NCI-H446 (cell line): Measurements from ENCODE around the gene IL7R.

Source experiments
- DNase-seq, 2 experiments: peaks; one replicate each; lab custom pipeline; 2025; lab: John Stamatoyannopoulos, UW

Gene IL7R

GRCh38 chr5:35856765-35857351 lies at the start of gene IL7R:
Gene IL7R (plus strand): TSS chr5:35856891. CDS start chr5:35856978, 87 bp downstream.
- DNase-seq: no peak

DNA sequence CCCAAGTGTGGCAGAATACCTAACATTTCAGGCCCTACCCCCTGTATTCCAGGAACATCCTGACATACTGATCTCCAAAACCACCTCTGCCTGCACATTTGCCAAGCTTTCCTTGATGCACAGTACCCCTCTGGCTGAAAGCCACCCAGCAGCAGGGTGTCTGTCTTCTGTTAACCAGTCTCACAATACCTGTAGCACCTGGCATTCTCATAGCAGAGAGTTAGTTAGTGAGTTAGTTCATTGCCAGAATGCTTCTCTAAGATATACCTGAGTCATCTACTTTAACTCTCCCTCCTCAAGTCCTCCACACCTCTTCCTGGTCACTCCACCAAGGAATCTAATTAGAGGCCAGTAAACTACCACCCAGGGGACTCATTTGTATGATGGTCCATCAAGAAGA lies 46.1 kb upstream of the IL7R start:
- DNase-seq: no peak

- DNase-seq: no peak
Measured at GRCh38 chr5:35811108-35811741, 45.5 kb upstream of the IL7R start.

- no peak for DNase-seq
Measured at GRCh38 chr5:35813521-35813920, 43.2 kb upstream of the IL7R start.

GRCh38 chr5:35815089-35815936 lies 41.4 kb upstream of the IL7R start:
- DNase-seq: peak; percentile 12 to 62

DNA sequence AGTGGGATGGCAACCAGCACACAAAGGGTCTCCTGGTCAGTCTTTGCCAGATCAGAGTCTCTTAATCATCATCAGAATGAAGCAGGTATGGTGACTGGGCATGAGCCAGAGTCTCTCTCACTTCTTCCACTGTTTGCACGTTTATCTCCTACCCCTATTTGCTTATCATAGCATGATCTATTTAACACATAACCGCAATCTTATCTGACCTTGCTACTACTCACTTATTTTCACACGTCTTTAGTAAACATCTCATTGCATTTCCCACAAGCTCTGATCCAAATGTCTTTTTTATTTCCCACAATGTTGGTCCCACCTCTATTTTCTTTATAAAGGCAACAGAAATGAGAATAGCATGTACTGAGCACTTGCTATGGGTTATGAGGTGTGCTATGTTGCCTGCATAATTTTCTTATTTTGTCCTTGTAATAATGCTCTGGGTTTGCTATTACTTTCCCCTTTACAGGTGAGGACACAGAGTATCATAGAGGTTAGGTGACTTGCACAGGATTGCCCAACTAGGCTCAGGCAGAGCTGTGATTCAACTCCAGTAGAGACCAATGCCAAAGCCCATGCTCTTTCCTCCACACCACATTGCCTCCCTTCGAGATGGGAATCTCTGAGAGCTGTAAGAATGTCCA lies 39.7 kb upstream of the IL7R start:
- no peak for DNase-seq

DNA sequence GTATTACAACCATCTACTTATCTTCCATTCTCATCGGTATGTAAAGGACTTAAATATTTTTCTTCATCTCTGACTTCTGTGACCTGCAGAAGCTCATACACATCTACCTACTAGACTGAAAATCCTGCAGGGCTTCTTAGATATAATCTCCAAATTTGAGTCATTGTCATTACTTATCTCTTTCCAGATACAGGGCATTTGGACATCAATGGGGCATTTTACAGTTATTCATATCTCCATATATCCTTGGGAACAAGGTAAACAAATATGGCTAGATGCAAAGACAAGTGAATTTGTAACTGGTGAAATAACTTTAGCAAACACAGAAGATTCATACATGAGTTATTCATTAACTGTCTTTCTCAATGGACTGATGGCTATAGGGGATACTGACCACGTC lies 37.7 kb upstream of the IL7R start:
- no peak for DNase-seq

DNA sequence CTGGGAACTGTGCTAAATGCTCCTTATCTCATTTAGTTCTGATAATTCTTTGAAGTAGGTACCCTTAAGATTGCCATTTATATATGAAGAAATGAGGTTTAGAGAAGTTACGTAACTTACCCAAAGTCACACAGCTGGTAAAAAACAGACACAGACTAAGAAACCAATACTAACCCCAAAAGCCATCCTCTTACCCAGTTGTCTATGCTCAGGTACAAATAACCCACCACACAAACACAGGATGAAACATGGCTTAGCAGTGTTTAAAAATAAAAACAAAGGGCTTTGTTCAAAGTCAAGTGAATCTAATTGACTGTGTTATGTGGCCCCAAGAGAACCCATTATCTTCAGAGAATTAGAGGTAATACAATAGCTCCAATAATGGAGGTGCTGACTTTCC lies 37.0 kb upstream of the IL7R start:
- DNase-seq: no peak

- no peak for DNase-seq
Measured at GRCh38 chr5:35820735-35821134, 36.0 kb upstream of the IL7R start.

DNA sequence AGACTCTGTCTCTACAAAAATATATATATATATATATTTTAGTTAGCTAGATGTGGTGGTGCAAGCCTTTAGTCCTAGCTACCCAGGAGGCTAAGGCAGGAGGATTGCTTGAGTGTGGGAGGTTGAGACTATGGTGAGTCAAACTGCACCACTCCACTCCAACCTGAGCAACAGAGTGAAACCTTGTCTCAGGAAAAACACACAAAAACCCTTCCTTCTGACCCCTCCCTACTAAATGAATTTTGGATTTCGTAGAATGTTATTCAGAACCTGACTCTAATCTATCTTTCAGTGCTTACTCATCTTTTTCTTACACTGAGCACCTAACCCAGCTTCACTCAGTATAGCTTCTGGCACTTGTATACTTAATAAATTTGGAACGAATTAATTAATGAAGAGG lies 35.2 kb upstream of the IL7R start:
- no peak for DNase-seq

DNA sequence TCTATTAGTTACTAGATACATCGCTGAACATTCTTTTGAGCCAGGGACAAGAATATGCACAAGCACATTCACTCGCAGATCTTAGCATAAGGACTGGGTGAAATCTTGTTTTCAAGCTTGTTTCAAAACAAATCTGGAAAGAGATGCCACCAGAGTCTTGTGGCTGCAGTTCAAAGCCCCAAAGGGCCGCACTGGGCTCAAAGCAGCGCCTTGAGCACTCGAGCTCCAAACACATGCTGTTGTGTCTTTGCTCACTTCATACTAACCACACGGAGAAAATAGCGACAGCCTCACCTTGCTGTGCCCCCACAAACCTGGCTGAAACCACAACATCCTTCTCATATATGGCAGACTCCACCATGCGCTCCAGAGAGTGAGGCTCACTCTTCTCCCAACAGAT lies 34.2 kb upstream of the IL7R start:
- no peak for DNase-seq

GRCh38 chr5:35823347-35824098 lies 33.2 kb upstream of the IL7R start:
- no peak for DNase-seq

GRCh38 chr5:35826056-35826455 lies 30.6 kb upstream of the IL7R start:
- DNase-seq: no peak

GRCh38 chr5:35826554-35826953 lies 30.1 kb upstream of the IL7R start:
- no peak for DNase-seq

- DNase-seq: no peak
Measured at GRCh38 chr5:35828082-35828598, 28.6 kb upstream of the IL7R start.

DNA sequence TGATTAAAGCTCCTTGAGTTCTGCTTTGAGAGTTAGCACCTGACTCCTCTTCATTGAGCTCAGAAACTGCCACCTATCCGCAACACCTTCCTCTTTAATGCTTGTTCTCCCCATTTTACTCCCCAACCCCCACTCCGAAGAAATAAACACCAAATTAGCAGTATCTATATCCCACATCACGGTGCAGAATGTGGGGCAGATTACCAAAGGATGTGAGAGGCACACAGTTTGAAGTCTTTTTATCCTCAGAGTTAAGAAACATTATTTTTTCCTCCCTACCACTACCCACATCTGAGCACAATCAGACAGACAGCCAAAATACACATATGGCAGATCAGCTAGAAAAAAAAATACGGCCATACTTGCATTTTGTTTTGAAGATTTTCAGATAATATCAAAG lies 26.1 kb upstream of the IL7R start:
- no peak for DNase-seq

GRCh38 chr5:35832762-35833161 lies 23.9 kb upstream of the IL7R start:
- DNase-seq: no peak

DNA sequence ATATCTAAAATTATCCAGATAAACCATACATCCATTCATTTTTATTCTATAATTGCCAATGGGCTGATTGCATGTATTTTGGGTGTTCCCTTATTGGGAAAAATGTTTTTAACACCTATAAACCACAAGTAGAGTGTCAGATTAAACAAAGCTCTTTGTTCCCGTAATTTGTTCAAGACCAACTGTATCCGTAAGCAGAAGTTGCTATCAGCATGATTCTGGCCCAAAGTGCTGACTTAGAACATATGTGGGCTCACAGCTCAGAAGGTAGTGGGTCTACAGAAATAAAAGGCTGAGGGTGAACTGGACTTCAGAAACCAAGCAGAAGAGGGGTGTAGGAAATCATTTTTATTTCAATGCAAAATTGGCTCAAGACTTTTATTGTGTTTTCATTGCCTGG lies 23.5 kb upstream of the IL7R start:
- no peak for DNase-seq

GRCh38 chr5:35835796-35836742 lies 20.6 kb upstream of the IL7R start:
- no peak for DNase-seq

DNA sequence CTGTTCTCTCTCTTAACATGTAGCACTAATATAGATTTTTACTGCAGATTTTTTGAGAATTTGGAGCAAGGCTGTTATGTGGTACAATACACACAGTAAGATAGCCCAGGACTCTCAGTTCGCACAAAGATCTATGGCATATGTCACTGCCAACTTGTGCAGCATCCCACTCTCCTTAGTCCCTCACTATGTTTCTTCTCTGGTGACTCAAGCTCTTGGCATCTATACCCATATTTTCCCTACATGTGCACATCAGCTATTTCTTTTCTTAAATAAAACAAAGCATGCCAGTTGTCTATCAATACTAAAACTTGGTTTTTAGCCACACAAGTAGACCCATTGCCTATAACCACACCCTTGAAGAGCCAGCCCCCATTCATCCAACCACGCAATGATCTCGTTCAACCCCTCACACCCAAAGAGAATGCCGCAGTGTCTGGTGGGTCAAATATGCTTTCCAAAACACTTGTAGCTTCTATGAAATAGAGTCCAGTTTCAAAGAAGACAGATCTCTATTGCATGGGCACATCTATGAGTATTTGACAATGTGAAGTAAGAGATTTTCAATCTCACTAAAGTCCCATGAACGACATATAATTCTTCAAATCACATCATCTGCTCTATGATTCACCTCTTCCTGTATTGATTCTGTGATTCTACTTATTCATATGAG lies 18.2 kb upstream of the IL7R start:
- DNase-seq: no peak
